ENCODE results near the gene KRTAP17-1. TPM values are rescaled to one million over a fixed set of nuclear protein-coding genes. Genes with fewer than 3 reads are reported as not detected.

KRTAP17-1 gene
- total RNA-seq, 1 donor from 2014 or later: not detected

DNA sequence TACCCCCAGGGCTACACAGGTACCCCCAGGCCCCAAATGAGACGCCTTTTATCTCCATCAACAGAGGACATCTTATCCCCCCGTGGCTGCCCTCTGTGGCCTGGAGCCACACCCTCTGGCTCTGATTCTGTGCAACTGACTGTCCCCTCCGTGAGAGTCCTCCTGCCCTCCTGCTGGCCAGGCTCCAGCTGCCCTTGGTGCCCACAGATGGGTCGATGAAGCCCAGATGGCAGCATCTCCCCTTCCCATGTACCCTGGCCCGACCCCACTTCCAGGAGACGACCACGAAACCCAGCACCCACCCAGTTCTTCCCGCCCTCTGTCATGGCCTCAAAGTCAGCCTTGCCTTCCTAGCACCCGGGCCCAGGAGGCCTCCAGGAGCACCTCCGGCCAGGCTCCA, 9.6 kb upstream of the KRTAP17-1 start:
- TF ChIP-seq, protein P1, sequence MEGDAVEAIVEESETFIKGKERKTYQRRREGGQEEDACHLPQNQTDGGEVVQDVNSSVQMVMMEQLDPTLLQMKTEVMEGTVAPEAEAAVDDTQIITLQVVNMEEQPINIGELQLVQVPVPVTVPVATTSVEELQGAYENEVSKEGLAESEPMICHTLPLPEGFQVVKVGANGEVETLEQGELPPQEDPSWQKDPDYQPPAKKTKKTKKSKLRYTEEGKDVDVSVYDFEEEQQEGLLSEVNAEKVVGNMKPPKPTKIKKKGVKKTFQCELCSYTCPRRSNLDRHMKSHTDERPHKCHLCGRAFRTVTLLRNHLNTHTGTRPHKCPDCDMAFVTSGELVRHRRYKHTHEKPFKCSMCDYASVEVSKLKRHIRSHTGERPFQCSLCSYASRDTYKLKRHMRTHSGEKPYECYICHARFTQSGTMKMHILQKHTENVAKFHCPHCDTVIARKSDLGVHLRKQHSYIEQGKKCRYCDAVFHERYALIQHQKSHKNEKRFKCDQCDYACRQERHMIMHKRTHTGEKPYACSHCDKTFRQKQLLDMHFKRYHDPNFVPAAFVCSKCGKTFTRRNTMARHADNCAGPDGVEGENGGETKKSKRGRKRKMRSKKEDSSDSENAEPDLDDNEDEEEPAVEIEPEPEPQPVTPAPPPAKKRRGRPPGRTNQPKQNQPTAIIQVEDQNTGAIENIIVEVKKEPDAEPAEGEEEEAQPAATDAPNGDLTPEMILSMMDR (IDR thresholded peaks at IDR 0.05; ENCODE audit: borderline replicate concordance): no peak
- DNase-seq: no peak
- H3K9me3 ChIP-seq (replicated peaks): peaks cover 7% of the 10 kb centered on the region
- H3K4me1 ChIP-seq: no peaks in the 10 kb centered on the region
- H3K27me3 ChIP-seq (ENCODE audit: low read depth): peaks cover 42% of the 10 kb centered on the region
- intact Hi-C loops (cut with micrococcal nuclease): no loop called here
- no peaks in the 10 kb centered on the region for H3K36me3 ChIP-seq
- H3K27ac ChIP-seq (replicated peaks): no peak overlapping the region
- H3K4me3 ChIP-seq: no peak overlapping the region

DNA sequence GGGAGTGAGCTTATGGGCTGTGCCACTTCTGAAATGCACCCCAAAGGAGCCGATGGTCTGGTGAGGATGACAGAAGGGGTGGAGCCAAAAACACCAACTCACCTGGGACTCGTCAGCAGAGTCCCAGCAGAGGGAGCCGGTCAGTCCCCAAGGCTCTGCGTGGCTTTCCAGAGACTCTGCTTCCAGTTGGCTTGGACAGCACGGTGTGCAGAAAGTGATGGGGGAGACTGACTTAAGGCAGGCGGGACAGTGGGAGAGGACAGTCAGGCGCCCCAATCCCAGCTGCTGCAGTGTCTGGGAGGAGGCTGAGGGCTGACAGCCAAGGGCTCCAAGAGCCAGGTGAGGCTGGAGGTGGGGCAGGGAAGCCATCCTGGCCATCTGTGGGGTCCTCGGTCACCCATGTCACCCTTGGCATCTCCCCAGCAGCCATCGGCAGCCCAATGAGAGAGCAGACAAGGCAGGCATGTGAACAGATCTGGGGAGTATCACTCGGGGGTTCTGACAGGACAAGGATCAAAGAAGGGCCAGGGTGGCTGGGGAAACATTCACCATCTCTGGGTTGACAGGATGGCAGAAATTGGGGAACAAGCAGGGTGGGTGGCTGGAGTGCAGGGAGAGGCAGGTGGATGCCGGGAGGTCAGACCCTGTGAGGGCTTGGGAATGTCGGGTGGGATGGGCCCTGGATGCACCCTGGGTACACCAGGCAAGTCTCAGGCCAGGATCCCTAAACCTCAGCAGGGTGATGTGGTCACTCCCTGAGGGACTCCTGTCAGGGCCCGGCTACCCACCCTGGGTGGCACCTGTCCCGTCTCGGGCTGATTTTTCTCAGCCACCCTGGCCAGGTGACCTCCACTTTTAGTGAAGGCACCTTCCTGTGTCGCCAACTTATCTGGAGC, 8.9 kb upstream of the KRTAP17-1 start:
- no peak overlapping the region for H3K4me3 ChIP-seq
- no peak overlapping the region for H3K27ac ChIP-seq (replicated peaks)
- peaks cover 41% of the 10 kb centered on the region for H3K27me3 ChIP-seq (ENCODE audit: low read depth)
- peaks cover 14% of the 10 kb centered on the region for H3K9me3 ChIP-seq (replicated peaks)
- no peaks in the 10 kb centered on the region for H3K36me3 ChIP-seq
- intact Hi-C loops (cut with micrococcal nuclease): no loop called here
- H3K4me1 ChIP-seq: no peaks in the 10 kb centered on the region
- TF ChIP-seq, protein P1 (IDR thresholded peaks at IDR 0.05; ENCODE audit: borderline replicate concordance): no peak
- DNase-seq: no peak

DNA sequence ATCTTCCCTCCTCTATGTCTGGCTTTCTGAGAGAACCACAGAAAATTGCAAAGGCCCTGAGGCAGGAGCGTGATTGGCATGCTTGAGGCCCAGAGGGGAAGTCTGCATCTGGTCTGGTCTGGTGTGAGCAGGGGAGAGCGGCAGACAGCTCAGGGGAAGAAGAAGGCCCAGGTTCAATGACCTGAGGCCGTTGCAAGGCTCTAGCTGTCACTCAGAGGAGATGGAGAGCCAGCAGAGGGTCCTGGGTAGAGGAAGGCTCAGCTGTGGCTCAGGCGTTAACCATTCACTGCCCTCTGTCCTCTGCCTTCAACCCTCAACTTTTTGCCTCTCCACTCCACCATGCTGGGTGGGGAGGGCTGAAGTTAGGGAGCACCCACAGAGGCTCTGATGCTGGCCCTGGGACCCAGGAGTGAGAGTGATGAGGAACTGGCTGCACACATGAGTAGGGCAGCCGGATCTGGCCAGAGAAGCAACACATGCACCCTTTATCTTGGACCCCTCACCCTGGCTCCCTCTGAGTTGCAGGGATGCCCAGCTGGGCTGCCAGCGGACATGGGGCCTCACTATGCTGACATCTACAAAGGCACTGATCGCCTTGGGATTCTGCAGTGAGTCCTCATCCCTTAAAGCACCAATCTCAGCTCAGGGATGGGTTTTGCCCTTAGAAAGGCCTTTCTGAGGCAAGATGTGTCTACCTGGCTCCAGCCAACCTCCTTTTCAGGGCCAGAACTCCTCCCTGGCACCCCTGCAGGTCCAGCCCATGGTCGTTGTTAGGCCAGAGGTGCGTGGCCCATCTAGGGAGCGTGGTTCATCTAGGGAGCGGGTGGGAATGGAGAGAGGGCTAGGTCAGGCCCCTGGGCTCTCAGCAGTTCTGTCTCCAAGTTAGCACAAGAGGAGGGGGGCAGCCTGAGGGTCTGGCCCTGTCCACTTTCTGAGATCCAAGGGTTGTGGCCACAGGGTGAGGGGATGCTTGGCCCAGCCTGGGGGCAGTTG, 7.7 kb upstream of the KRTAP17-1 start:
- DNase-seq: no peak
- Histone ChIP-seq H3K27ac (replicated peaks) (no peak overlapping the region), H3K36me3 (no peaks in the 10 kb centered on the region), H3K4me3 (no peak overlapping the region), H3K4me1 (no peaks in the 10 kb centered on the region), H3K27me3 (ENCODE audit: low read depth) (peaks cover 30% of the 10 kb centered on the region), H3K9me3 (replicated peaks) (peaks cover 18% of the 10 kb centered on the region)
- intact Hi-C loops (cut with micrococcal nuclease): no loop called here
- TF ChIP-seq, protein P1 (IDR thresholded peaks at IDR 0.05; ENCODE audit: borderline replicate concordance): no peak

DNA sequence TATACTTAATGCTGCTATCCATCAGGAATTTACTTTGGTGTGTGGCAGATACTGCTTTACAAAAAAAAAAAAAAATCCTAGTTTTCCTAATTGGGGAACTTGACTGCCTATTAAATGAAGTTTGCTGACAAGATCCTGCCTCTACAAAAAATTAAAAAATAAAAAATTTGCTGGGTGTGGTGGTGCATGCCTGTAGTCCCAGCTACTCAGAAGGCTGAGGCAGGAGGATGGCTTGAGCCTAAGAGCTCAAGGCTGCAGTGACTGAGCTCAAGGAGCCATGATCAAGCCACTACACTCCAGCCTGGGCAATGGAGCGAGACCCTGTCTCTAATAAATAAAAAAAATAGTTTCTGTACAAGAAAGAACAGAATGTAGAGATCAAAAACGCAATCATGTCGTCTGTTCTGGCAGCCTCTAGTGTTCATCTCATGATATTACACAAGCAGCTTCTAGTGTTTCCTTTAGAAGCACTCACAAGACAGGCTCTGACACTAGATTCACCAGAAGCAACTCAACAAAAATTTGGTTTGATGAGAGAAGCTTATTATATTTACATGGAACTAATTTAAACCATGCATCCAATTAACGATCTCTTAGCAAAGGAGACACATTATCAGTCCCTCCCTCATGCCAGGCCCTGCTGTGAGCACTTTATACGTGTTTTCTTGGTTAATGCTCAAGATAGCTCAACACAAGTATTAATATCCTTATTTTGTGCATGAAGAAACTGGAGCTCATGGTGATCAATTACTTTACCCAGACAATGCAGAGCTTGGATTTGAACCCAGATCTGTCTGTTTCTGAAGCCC, 6.8 kb upstream of the KRTAP17-1 start:
- intact Hi-C loops (cut with micrococcal nuclease): no loop called here
- TF ChIP-seq, protein P1 (IDR thresholded peaks at IDR 0.05; ENCODE audit: borderline replicate concordance): peak; percentile 71

DNA sequence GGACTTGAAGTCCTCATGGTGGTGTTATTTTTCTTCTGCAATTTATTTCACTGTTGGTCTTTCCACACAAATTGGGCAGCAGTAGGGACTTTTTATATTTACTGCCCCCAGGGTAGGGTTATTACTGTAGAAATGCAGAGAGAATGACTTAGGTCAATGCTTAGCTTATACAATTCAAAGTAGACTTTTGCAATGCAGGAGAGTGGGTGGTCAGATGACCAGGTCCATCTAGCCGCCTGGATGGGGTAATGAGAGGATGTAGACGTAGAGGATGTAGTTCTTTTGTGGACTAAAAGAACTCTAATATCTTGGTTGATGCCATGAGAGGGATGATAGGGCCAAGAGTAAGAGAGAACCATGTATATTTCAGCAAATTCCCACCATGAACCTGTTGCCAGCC, 2.7 kb upstream of the KRTAP17-1 start:
- Histone ChIP-seq H3K27me3 (ENCODE audit: low read depth) (peaks cover 38% of the 10 kb centered on the region), H3K27ac (replicated peaks) (no peak overlapping the region), H3K4me1 (no peaks in the 10 kb centered on the region), H3K36me3 (no peaks in the 10 kb centered on the region), H3K4me3 (no peak overlapping the region), H3K9me3 (replicated peaks) (peaks cover 18% of the 10 kb centered on the region)
- TF ChIP-seq, protein P1 (IDR thresholded peaks at IDR 0.05; ENCODE audit: borderline replicate concordance): no peak
- no peak for DNase-seq
- intact Hi-C loops (cut with micrococcal nuclease): no loop called here

More for the DNA sequence above, 6.8 kb upstream of the KRTAP17-1 start:
- H3K4me1 ChIP-seq: no peaks in the 10 kb centered on the region
- peaks cover 18% of the 10 kb centered on the region for H3K9me3 ChIP-seq (replicated peaks)
- no peak for DNase-seq
- peaks cover 21% of the 10 kb centered on the region for H3K27me3 ChIP-seq (ENCODE audit: low read depth)
- H3K4me3 ChIP-seq: no peak overlapping the region
- H3K36me3 ChIP-seq: no peaks in the 10 kb centered on the region
- H3K27ac ChIP-seq (replicated peaks): no peak overlapping the region

Data from left ventricle myocardium inferior (tissue), 1 donor.